ENCODE measurements around the gene MRPL58.

GRCh38 chr17:75063201-75063600 lies 50.7 kb downstream of the MRPL58 start:
- TF ChIP-seq CTCF (conservative IDR thresholded peaks at IDR 0.05) (no peak), ZFX (IDR thresholded peaks at IDR 0.05) (no peak)
